OCI-LY1 (cell line): ENCODE data around the gene TRUB1.

Experiments
- EZH2 ChIP-seq: fragments of 200-600 bp; sonication (generic), shearing (Covaris generic); IDR thresholded peaks from 2 replicates; pipeline ENCODE4 v1.8.0; 2017; ENCODE audit warnings: borderline replicate concordance, mixed run types, mild to moderate bottlenecking, antibody characterized with exemption, low read length, moderate library complexity, mixed read lengths
- TF ChIP-seq, protein P1 (sequence below): fragments of 200-600 bp; sonication (generic), shearing (Covaris generic); IDR thresholded peaks from 2 replicates; pipeline ENCODE4 v1.5.1; 2017; ENCODE audit warnings: mild to moderate bottlenecking, antibody characterized with exemption, low read length, moderate library complexity, mixed read lengths

GRCh38 chr10:115026056-115026745 is 88.2 kb downstream of the TRUB1 start:
- TF ChIP-seq, protein P1, sequence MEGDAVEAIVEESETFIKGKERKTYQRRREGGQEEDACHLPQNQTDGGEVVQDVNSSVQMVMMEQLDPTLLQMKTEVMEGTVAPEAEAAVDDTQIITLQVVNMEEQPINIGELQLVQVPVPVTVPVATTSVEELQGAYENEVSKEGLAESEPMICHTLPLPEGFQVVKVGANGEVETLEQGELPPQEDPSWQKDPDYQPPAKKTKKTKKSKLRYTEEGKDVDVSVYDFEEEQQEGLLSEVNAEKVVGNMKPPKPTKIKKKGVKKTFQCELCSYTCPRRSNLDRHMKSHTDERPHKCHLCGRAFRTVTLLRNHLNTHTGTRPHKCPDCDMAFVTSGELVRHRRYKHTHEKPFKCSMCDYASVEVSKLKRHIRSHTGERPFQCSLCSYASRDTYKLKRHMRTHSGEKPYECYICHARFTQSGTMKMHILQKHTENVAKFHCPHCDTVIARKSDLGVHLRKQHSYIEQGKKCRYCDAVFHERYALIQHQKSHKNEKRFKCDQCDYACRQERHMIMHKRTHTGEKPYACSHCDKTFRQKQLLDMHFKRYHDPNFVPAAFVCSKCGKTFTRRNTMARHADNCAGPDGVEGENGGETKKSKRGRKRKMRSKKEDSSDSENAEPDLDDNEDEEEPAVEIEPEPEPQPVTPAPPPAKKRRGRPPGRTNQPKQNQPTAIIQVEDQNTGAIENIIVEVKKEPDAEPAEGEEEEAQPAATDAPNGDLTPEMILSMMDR = no peak
- TF ChIP-seq EZH2 = no peak
